Endothelial cell of umbilical vein (primary cell): Measurements from ENCODE around the gene WDR93.
A peak's percentile ranks its signal among the peaks of the same experiment; 100 is the strongest.

Experiments
- CTCF ChIP-seq, 2 donors: IDR thresholded peaks; 1 replicate in 1 of 2; 2 replicates in 1 of 2; pipeline ENCODE4 v1.5.1; 2011; ENCODE audit warnings: low read length in 2 of 2, mild to moderate bottlenecking in 2 of 2, moderate library complexity in 2 of 2, control low read depth in 1 of 2, inconsistent platforms in 1 of 2, low read depth in 1 of 2; ENCODE audit not compliant: insufficient read depth in 1 of 2; ENCODE audit errors: extremely low read depth in 1 of 2
- EZH2 ChIP-seq: IDR thresholded peaks from 2 replicates; pipeline ENCODE4 v1.6.1; 2012; ENCODE audit warnings: borderline replicate concordance, low read depth, mild to moderate bottlenecking, moderate library complexity, low read length, inconsistent platforms; ENCODE audit not compliant: severe bottlenecking
- FOS ChIP-seq: IDR thresholded peaks from 2 replicates; pipeline ENCODE4 v1.6.1; 2011; ENCODE audit warnings: mild to moderate bottlenecking, low read length, moderate library complexity, borderline replicate concordance; ENCODE audit not compliant: insufficient read depth
- JUN ChIP-seq: IDR thresholded peaks from 2 replicates; pipeline ENCODE4 v1.6.1; 2011; ENCODE audit warnings: borderline replicate concordance, low read depth; ENCODE audit not compliant: insufficient read length, insufficient read depth
- MAX ChIP-seq: IDR thresholded peaks from 2 replicates; pipeline ENCODE4 v1.6.1; 2011; ENCODE audit not compliant: insufficient read depth, insufficient read length
- MYC ChIP-seq: IDR thresholded peaks from one replicate; pipeline ENCODE4 v1.6.1; 2011; ENCODE audit warnings: mild to moderate bottlenecking, low read depth, low read length
- POLR2A ChIP-seq: IDR thresholded peaks from 2 replicates; pipeline ENCODE4 v1.6.1; 2012; ENCODE audit warnings: low read depth, mild to moderate bottlenecking, control low read depth, low read length
- POLR2AphosphoS5 ChIP-seq: IDR thresholded peaks from 2 replicates; pipeline ENCODE4 v1.6.1; 2012; ENCODE audit warnings: low read depth, mild to moderate bottlenecking, control low read depth, low read length, moderate library complexity; ENCODE audit not compliant: insufficient read depth

GRCh38 chr15:89662893-89663626 is 27.6 kb upstream of the WDR93 start:
- no peak for TF ChIP-seq CTCF (IDR thresholded peaks at IDR 0.05; ENCODE audit: extremely low read depth in 1 of 2, insufficient read depth in 1 of 2, low read depth in 1 of 2, low read length in 2 of 2)
- peak; percentile 96 for TF ChIP-seq POLR2A
- TF ChIP-seq JUN: no peak
- peak; percentile 91 for TF ChIP-seq POLR2AphosphoS5
- TF ChIP-seq EZH2: no peak
- no peak for TF ChIP-seq MAX
- TF ChIP-seq MYC: no peak
- no peak for TF ChIP-seq FOS
